Body of pancreas (tissue), 4 donors: Measurements from ENCODE around the gene SMG5.

ENCODE experiments used
- CTCF ChIP-seq, 7 experiments: fragments of 450-650 bp in 4 of 7; fragments of 200-600 bp in 3 of 7; sonication (generic) in 3 of 7; IDR thresholded peaks; one replicate each; pipeline ENCODE4 v1.5.1; 2016 to 2019; ENCODE audit warnings: antibody characterized with exemption in 7 of 7
- POLR2A ChIP-seq, 3 donors: fragments of 450-650 bp; IDR thresholded peaks; one replicate each; pipeline ENCODE4 v1.6.1; 2016; ENCODE audit warnings: antibody characterized with exemption in 3 of 3, mild to moderate bottlenecking in 2 of 3

- TF ChIP-seq POLR2A (IDR thresholded peaks at IDR 0.05) (no peak), CTCF (IDR thresholded peaks at IDR 0.05) (no peak)
Observed at GRCh38 chr1:156212130-156212529, 70.5 kb downstream of the SMG5 start.
